Spinal cord (tissue), 10 donors: Measurements from ENCODE around the gene ATAD3C. TPM values are rescaled to one million over a fixed set of nuclear protein-coding genes. Genes with fewer than 3 reads are reported as not detected.
"Not testable (repeated sequence)": the region's sequence is repeated elsewhere in the genome, so short reads cannot be mapped to it uniquely, and the experiment has no call there.

ENCODE experiments used
- DNase-seq, 6 donors: peaks; one replicate each; pipeline versions ENCODE4 v3.0.0 to v3.0.0-alpha.2; 2013 to 2015; ENCODE audit warnings: low spot score in 6 of 6, low read depth in 4 of 6
- H3K27ac ChIP-seq: one replicate; pipeline ENCODE4 v1.5.1; 2013; ENCODE audit warnings: low read depth, low read length, control low read depth
- H3K27me3 ChIP-seq: one replicate; pipeline ENCODE4 v1.6.1; 2013; ENCODE audit warnings: low read length; ENCODE audit not compliant: control insufficient read depth, insufficient read depth
- H3K36me3 ChIP-seq: one replicate; pipeline ENCODE4 v1.6.1; 2013; ENCODE audit warnings: low read length; ENCODE audit not compliant: control insufficient read depth, insufficient read depth
- H3K4me1 ChIP-seq: one replicate; pipeline ENCODE4 v1.6.1; 2013; ENCODE audit warnings: low read length; ENCODE audit not compliant: control insufficient read depth, insufficient read depth
- H3K4me3 ChIP-seq: one replicate; pipeline ENCODE4 v1.5.1; 2013; ENCODE audit warnings: low read depth, low read length, control low read depth
- H3K9me3 ChIP-seq: one replicate; pipeline ENCODE4 v1.6.1; 2013; ENCODE audit warnings: low read length; ENCODE audit not compliant: control insufficient read depth, insufficient read depth
- WGBS: methylation state at CpG from one replicate; pipeline ENCODE4 v1.1.5; 2013; ENCODE audit warnings: missing lambda C conversion rate; ENCODE audit not compliant: insufficient coverage; 5-methylcytosine and 5-hydroxymethylcytosine counted together
- polyA plus RNA-seq, 2 donors: library from polyadenylated mRNA; unstranded; fragments of 120-200 nt; gene quantifications; one replicate each; pipeline ENCODE4 v1.2.1, GENCODE V29; 2013; ENCODE audit not compliant: insufficient read length in 2 of 2
- total RNA-seq, 2 donors: library from RNA; depleted of rRNA in 1 of 2; stranded (reverse); fragments of 120-200 nt in 1 of 2; fragments of >200 nt in 1 of 2; gene quantifications; one replicate each; pipeline versions ENCODE4 v1.2.3 to v1.2.4, GENCODE V29; 2013 to 2014
- donor health status: healthy.

ATAD3C gene
- total and polyA plus RNA-seq, 4 donors: 0.10 to 2.3 (median 0.70) TPM

- not testable (repeated sequence) for H3K9me3 ChIP-seq, H3K4me1 ChIP-seq, H3K27me3 ChIP-seq, H3K4me3 ChIP-seq, DNase-seq, H3K36me3 ChIP-seq, H3K27ac ChIP-seq
- no CpG with 5 or more reads among the region's 15 CpGs for WGBS
Observed at GRCh38 chr1:1455934-1456333, 6.4 kb downstream of the ATAD3C start.

DNA sequence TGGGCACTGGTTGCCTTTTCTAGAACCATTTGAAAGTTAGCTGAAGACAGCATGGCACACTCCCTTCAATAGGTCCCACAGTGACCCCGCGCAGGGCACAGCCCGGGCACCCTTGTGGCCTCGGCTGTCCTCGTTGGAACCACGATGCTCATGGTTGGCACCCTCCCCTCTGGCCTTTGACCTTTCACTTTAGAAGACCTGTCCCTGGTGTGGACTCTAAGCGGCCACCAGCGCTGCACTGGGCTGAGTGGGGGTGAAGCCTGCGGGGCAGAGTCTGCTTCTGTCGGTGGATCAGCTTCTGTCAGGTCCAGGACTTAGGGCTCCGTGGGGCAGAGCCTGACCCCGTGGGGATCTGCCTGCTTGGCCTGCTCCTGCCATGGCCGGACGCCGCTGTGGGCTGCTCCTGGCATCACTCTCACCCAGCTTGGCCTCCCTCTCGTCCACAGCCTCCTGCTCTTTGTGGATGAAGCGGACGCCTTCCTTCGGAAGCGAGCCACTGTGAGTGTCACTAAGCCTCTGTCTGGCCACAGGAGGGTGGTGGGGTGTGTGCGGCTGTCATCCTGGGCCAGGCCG, 7.3 kb downstream of the ATAD3C start:
- not testable (repeated sequence) for H3K27ac ChIP-seq, H3K9me3 ChIP-seq, H3K4me1 ChIP-seq, DNase-seq, H3K4me3 ChIP-seq, H3K36me3 ChIP-seq, H3K27me3 ChIP-seq
- 85% methylated on average over 17 of the region's 22 CpGs for WGBS

DNA sequence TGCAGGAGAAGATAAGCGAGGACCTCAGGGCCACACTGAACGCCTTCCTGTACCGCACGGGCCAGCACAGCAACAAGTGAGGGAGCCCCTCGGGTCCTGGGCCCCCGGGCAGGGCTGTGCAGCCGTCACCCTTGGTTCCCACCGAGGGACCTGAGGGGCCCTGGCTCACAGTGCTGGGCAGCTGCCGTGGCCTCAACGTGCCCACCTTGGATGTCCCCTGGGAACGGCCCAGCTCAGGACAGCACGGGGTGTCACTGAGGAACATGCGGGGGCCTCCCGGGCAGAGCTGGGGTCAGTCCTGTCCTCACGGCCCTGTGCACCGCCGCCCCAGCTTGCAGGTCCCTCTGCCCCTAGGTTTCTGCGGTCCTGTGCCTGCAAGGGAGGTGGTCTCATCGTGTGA, 9.7 kb downstream of the ATAD3C start:
- H3K36me3 ChIP-seq, H3K9me3 ChIP-seq, H3K4me1 ChIP-seq, H3K27ac ChIP-seq, H3K27me3 ChIP-seq, H3K4me3 ChIP-seq, DNase-seq: not testable (repeated sequence)
- WGBS: no CpG with 5 or more reads among the region's 19 CpGs

GRCh38 chr1:1459711-1460110, 10.2 kb downstream of the ATAD3C start:
- H3K4me1 ChIP-seq, H3K36me3 ChIP-seq, H3K9me3 ChIP-seq, H3K4me3 ChIP-seq, H3K27me3 ChIP-seq, DNase-seq, H3K27ac ChIP-seq: not testable (repeated sequence)
- 79% methylated on average over 9 of the region's 14 CpGs for WGBS

GRCh38 chr1:1460540-1461130, 11.1 kb downstream of the ATAD3C start:
- H3K4me3 ChIP-seq: no peak overlapping the region
- no peaks in the 10 kb centered on the region for H3K4me1 ChIP-seq

DNA sequence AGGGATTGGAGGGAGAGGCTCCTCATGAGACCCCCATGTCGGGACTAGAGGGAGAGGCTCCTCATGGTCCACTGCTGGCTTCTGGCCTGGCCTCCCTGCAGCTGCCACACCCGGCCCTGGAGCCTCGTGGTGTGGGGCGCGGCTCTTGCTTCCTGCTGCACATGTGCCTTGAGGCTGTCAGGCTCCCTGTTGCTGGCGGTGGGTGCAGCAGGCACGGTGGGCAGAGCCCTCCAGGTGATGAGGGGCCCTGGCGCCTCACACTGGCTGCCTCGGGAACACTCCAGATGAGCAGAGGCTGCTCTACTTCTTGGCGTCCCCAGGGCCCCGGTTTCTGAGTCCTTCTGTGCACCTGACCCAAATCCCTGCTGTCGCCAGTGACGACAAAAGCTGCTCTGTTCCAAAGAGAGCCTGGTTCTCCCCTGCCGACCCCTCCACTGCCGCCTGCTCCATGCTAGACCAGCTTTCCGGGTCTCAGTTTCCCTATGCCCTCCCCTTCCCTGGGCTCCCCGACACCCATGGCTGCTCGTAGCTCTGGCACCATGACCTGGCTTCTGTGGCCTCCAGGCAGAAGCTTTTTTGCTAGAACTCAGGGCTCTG, 12.3 kb downstream of the ATAD3C start:
- no peak for DNase-seq
- Histone ChIP-seq H3K4me3 (no peak overlapping the region), H3K27me3 (no peaks in the 10 kb centered on the region), H3K27ac (no peak overlapping the region), H3K4me1 (no peaks in the 10 kb centered on the region), H3K36me3 (peaks cover 2% of the 10 kb centered on the region), H3K9me3 (no peaks in the 10 kb centered on the region)
- 66% methylated on average over 18 of the region's 18 CpGs for whole genome bisulfite sequencing

More at GRCh38 chr1:1460540-1461130, 11.1 kb downstream of the ATAD3C start:
- no peak for DNase-seq
- peaks cover 2% of the 10 kb centered on the region for H3K36me3 ChIP-seq
- H3K27ac ChIP-seq: no peak overlapping the region
- no peaks in the 10 kb centered on the region for H3K9me3 ChIP-seq
- H3K27me3 ChIP-seq: no peaks in the 10 kb centered on the region
- 79% methylated on average over 27 of the region's 27 CpGs for WGBS

DNA sequence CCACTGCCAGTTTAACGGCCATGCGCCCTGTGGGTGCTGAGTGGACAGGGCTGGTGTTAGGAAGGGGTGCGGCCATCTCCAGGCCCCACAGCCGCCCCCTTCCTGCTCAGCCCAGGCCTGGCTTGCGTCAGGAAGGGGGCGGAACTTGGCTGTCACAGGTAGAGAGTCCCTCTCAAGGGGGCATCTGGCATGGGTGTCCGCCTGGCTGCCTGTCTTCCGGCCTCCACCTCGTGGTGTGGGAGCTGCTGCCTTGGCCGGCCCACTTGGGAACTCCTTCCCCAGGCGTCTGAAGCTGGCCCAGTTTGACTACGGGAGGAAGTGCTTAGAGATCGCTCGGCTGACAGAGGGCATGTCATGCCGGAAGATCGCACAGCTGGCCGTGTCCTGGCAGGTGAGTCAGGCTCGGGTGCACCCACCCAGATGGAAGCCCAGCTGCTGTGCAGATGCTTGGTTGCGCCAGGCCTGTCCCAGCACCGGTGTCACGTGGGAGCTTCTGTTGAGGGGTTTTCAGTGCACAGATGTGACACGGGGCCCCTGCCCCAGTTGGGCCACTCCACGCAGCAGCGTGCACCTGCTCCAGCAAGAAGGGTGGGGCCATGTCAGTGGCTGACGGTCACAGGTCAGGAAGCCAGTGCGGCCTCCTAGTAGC, 13.0 kb downstream of the ATAD3C start:
- WGBS: 76% methylated on average over 26 of the region's 26 CpGs
- Histone ChIP-seq H3K36me3 (peaks cover 2% of the 10 kb centered on the region), H3K27ac (no peak overlapping the region), H3K4me1 (no peaks in the 10 kb centered on the region), H3K27me3 (no peaks in the 10 kb centered on the region), H3K9me3 (no peaks in the 10 kb centered on the region), H3K4me3 (no peak overlapping the region)
- no peak for DNase-seq

- Histone ChIP-seq H3K36me3 (peaks cover 2% of the 10 kb centered on the region), H3K9me3 (no peaks in the 10 kb centered on the region), H3K27me3 (no peaks in the 10 kb centered on the region), H3K27ac (no peak overlapping the region), H3K4me1 (no peaks in the 10 kb centered on the region), H3K4me3 (no peak overlapping the region)
- DNase-seq: no peak
- WGBS: 82% methylated on average over 7 of the region's 7 CpGs
Observed at GRCh38 chr1:1463312-1463711, 13.8 kb downstream of the ATAD3C start.

GRCh38 chr1:1468196-1468985, 18.9 kb downstream of the ATAD3C start:
- WGBS: 73% methylated on average over 3 of the region's 44 CpGs
- peaks cover 18% of the 10 kb centered on the region for H3K4me1 ChIP-seq
- H3K9me3 ChIP-seq, DNase-seq, H3K27me3 ChIP-seq, H3K27ac ChIP-seq, H3K4me3 ChIP-seq, H3K36me3 ChIP-seq: not testable (repeated sequence)
